Gastrocnemius medialis (tissue), 4 donors: ENCODE measurements around the gene MAPK8. TPM values are rescaled to one million over a fixed set of nuclear protein-coding genes. Genes with fewer than 3 reads are reported as not detected.
"Not testable (repeated sequence)": the region's sequence is repeated elsewhere in the genome, so short reads cannot be mapped to it uniquely, and the experiment has no call there.

Source experiments
- ATAC-seq, 2 donors: fragments of 150-250 bp; one replicate each; pipeline ENCODE4 v1.9.1; 2016
- DNase-seq, 2 donors: peaks; one replicate each; pipeline ENCODE4 v3.0.0-alpha.2; 2019
- H3K27ac ChIP-seq, 4 donors: fragments of 200-600 bp; sonication (generic); 1 replicate in 1 of 4; 2 replicates in 3 of 4; pipeline ENCODE4 v1.5.1; 2016 to 2018; ENCODE audit warnings: mild to moderate bottlenecking in 2 of 4, moderate library complexity in 1 of 4
- H3K27me3 ChIP-seq, 3 donors: fragments of 200-600 bp; sonication (generic) in 2 of 3; 1 replicate in 1 of 3; 2 replicates in 2 of 3; pipeline versions ENCODE4 v1.5.1 to v1.6.0; 2016 to 2019; ENCODE audit warnings: mild to moderate bottlenecking in 1 of 3, moderate library complexity in 1 of 3
- H3K36me3 ChIP-seq, 2 donors: fragments of 200-600 bp; sonication (generic) in 1 of 2; one replicate each; pipeline ENCODE4 v1.5.1; 2017 to 2018
- H3K4me1 ChIP-seq, 2 donors: fragments of 200-600 bp; sonication (generic) in 1 of 2; one replicate each; pipeline ENCODE4 v1.5.1; 2016 to 2017; ENCODE audit warnings: mild to moderate bottlenecking in 2 of 2
- H3K4me3 ChIP-seq, 4 donors: fragments of 200-600 bp; sonication (generic) in 3 of 4; 1 replicate in 1 of 4; 2 replicates in 3 of 4; pipeline ENCODE4 v1.5.1; 2016 to 2019; ENCODE audit warnings: mild to moderate bottlenecking in 2 of 4
- H3K9me3 ChIP-seq, 3 donors: fragments of 200-600 bp; sonication (generic) in 2 of 3; 1 replicate in 1 of 3; 2 replicates in 2 of 3; pipeline ENCODE4 v1.5.1; 2016 to 2019
- CTCF ChIP-seq, 5 experiments: fragments of 450-650 bp in 3 of 5; fragments of 200-600 bp in 2 of 5; sonication (generic) in 2 of 5; IDR thresholded peaks in 4 of 5; conservative IDR thresholded peaks in 1 of 5; 1 replicate in 4 of 5; 2 replicates in 1 of 5; pipeline ENCODE4 v1.5.1; 2016 to 2019; ENCODE audit warnings: antibody characterized with exemption in 5 of 5, mild to moderate bottlenecking in 3 of 5, moderate library complexity in 3 of 5
- POLR2A ChIP-seq, 2 donors: fragments of 450-650 bp; IDR thresholded peaks; one replicate each; pipeline ENCODE4 v1.6.1; 2017; ENCODE audit warnings: antibody characterized with exemption in 2 of 2, mild to moderate bottlenecking in 2 of 2, moderate library complexity in 2 of 2
- in situ Hi-C, 4 donors: fragments of 200-750 bp; cut with MboI; loops; one replicate each; pipeline versions ENCODE4 v1.15.0 to v1.8.0; 2017; ENCODE audit warnings: low sequenced_read_pairs in 4 of 4
- intact Hi-C: fragments of 100-400 bp; cut with DNase I; formaldehyde crosslinking; loops from one replicate; pipeline ENCODE4 v1.15.1; 2023; ENCODE audit warnings: low total_unique reads
- total RNA-seq, 4 donors: library from RNA; depleted of rRNA; stranded (reverse); fragments of >200 nt; gene quantifications; one replicate each; pipeline versions ENCODE4 v1.1.0 to v1.2.3, GENCODE V29; 2016

The MAPK8 gene
- total RNA-seq, 4 donors from 2014 or later = 25.6 to 52.1 (median 35.4) TPM

- intact Hi-C loops = no loop called here
- Histone ChIP-seq H3K27ac (no peak overlapping the region), H3K27me3 (no peaks in the 10 kb centered on the region), H3K4me3 (no peak overlapping the region), H3K9me3 (peaks cover 0 to 10% (median 0%) of the 10 kb centered on the region in 3 donors), H3K4me1 (peaks cover 0 to 3% of the 10 kb centered on the region in 2 donors), H3K36me3 (peaks cover 0 to 22% of the 10 kb centered on the region in 2 donors)
- TF ChIP-seq CTCF (IDR thresholded peaks at IDR 0.05 in 4 of 5, conservative IDR thresholded peaks at IDR 0.05 in 1 of 5) (no peak), POLR2A (IDR thresholded peaks at IDR 0.05) (no peak)
- DNase-seq (no peak), ATAC-seq (no peak)
- in situ Hi-C loops = no loop called here
Observed at GRCh38 chr10:48416584-48417232, 110.2 kb downstream of the MAPK8 start.

- H3K27ac ChIP-seq = no peak overlapping the region
Observed at GRCh38 chr10:48417374-48417773, 110.9 kb downstream of the MAPK8 start.

GRCh38 chr10:48418189-48418788, 111.8 kb downstream of the MAPK8 start:
- Histone ChIP-seq H3K36me3 (peaks cover 0 to 7% of the 10 kb centered on the region in 2 donors), H3K27ac (no peak overlapping the region), H3K9me3 (no peaks in the 10 kb centered on the region), H3K27me3 (no peaks in the 10 kb centered on the region), H3K4me1 (peaks cover 0 to 3% of the 10 kb centered on the region in 2 donors), H3K4me3 (no peak overlapping the region)
- no peak for ATAC-seq
- in situ Hi-C loops = no loop called here
- TF ChIP-seq CTCF (IDR thresholded peaks at IDR 0.05 in 4 of 5, conservative IDR thresholded peaks at IDR 0.05 in 1 of 5) (no peak), POLR2A (IDR thresholded peaks at IDR 0.05) (no peak)
- intact Hi-C loops = no loop called here
- DNase-seq = no peak

More at GRCh38 chr10:48417374-48417773, 110.9 kb downstream of the MAPK8 start:
- DNase-seq (no peak), ATAC-seq (no peak)
- Histone ChIP-seq H3K4me1 (peaks cover 0 to 3% of the 10 kb centered on the region in 2 donors), H3K36me3 (peaks cover 0 to 15% of the 10 kb centered on the region in 2 donors), H3K27me3 (no peaks in the 10 kb centered on the region), H3K4me3 (no peak overlapping the region), H3K9me3 (peaks cover 0 to 5% (median 0%) of the 10 kb centered on the region in 3 donors)
- no peak for TF ChIP-seq POLR2A (IDR thresholded peaks at IDR 0.05)
- TF ChIP-seq CTCF (IDR thresholded peaks at IDR 0.05 in 4 of 5, conservative IDR thresholded peaks at IDR 0.05 in 1 of 5) = no peak
- intact Hi-C loops = no loop called here
- in situ Hi-C loops = no loop called here

- intact Hi-C loops = no loop called here
- TF ChIP-seq POLR2A (IDR thresholded peaks at IDR 0.05) = no peak
- no peak for TF ChIP-seq CTCF (IDR thresholded peaks at IDR 0.05 in 4 of 5, conservative IDR thresholded peaks at IDR 0.05 in 1 of 5)
- ATAC-seq (no peak), DNase-seq (no peak)
- Histone ChIP-seq H3K27ac (no peak overlapping the region), H3K4me1 (peaks cover 0 to 3% of the 10 kb centered on the region in 2 donors), H3K36me3 (peaks cover 0 to 7% of the 10 kb centered on the region in 2 donors), H3K9me3 (no peaks in the 10 kb centered on the region), H3K27me3 (no peaks in the 10 kb centered on the region), H3K4me3 (no peak overlapping the region)
- in situ Hi-C loops = no loop called here
Observed at GRCh38 chr10:48419714-48420113, 113.2 kb downstream of the MAPK8 start.

GRCh38 chr10:48421862-48422261, 115.4 kb downstream of the MAPK8 start:
- H3K9me3 ChIP-seq, H3K4me3 ChIP-seq, ATAC-seq, H3K27ac ChIP-seq, intact Hi-C loops, H3K27me3 ChIP-seq, DNase-seq, in situ Hi-C loops, H3K4me1 ChIP-seq: not testable (repeated sequence)
- peaks cover 0 to 14% of the 10 kb centered on the region in 2 donors for H3K36me3 ChIP-seq
